ENCODE results near the gene ZNF701.
A peak's percentile ranks its signal among the peaks of the same experiment; 100 is the strongest.
"Not testable (repeated sequence)": the region's sequence is repeated elsewhere in the genome, so short reads cannot be mapped to it uniquely, and the experiment has no call there.

The ZNF701 gene

DNA sequence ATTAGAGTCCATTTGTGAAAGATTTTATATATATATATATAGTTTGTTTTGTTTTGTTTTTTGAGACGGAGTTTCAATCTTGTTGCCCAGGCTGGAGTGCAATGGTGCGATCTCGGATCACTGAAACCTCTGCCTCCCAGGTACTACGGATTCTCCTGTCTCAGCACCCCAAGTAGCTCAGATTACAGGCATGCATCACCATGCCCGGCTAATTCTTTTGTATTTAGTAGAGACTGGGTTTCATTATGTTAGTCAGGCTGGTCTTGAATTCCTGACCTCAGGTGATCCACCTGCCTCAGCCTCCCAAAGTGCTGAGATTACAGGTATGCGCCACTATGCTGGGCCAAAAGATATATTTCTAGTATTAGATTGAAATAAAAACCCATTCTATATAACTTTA, 4.0 kb upstream of the ZNF701 start:
- DNase-seq (ENCODE audit: low read depth in 4 of 4, low spot score in 1 of 4): no peak

DNA sequence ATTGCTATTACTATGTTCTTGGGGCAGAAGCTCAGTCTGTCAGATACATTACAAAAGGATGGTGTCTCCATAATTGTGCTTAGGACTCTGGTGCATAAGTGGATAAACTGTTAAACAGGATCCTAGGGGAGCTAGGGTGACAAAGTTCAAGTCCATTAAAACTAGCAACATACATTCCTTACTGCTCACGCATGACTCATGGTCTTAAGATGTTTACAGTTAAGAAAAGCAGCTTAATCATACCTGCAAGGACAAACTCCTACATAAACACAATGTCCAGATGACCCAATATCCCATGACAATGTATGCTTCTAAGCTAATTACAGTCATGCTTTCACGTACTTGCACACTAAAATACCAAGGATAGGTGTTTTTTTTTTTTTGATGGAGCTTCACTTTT, 3.5 kb upstream of the ZNF701 start:
- DNase-seq (ENCODE audit: low read depth in 4 of 4, low spot score in 1 of 4): no peak

DNA sequence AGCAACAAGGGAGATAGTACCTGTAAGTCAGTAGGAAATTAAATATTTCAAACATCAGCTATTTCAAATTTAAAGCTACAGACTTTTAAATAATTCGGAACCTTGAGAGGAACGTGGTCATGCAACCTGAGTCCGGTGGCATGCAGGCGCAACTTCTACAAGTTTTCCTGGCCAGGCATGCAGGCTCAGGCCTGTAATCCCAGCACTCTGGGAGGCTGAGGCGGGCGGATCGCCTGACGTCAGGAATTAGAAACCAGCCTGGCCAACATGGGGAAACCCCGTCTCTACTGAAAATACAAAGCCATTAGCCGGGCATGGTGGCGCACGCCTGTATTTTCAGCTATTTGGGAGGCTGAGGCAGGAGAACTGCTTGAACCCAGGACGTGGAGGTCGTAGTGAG, 2.2 kb upstream of the ZNF701 start:
- DNase-seq (ENCODE audit: low read depth in 4 of 4, low spot score in 1 of 4): no peak

DNA sequence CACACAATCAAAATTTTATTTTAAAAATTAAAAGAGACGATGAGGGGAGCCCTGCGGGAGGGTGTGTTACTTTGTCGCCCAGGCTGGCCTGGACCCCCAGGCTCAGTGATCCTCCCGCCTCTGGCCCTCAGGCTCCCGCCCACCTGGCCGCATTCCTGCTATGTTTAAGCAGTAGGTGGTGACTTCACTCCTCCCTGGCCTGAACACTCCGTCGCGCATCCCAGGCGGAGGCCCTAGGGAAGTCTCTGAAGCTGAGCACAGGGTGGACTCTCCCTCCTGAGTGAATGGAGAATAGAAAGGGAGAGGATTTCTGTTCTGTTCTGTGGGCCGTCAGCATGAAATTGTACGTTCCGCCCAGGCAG, 468 bp upstream of the ZNF701 start:
- DNase-seq (ENCODE audit: low read depth in 4 of 4, low spot score in 1 of 4): not testable (repeated sequence)

DNA sequence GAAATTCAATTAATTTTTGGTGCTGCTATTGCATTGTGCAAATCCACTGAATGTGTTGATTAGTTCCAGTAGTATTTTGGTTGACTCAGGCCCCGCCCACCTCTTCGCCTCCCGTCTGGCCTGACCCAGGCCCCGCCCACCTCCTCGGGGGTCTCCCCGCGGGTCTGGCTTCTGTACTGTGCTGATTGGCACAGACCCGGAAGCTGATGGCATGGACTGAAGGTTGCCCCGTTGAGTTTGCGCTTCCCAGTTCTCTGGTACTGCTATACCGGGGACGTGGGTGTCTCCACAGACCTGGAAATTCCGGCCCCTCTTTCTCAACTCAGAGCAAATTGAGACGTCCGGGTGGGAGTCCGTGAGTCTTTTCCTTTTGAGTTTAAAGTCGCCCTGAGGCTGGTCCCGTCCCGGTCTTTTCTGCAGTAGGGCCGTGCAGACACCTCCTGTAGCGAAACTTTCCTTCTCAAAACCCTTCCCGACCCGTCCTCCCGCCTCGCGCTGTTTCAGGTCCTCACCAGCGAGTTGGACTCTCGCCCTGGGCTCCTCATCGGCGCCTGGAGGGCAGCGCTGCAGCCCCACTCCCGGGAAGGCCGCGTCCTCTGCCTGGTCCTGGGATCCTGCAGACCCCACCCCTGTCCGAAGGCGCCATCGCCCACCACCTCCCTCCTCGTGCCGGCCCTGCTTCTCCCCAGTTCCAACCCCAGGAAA, 14.8 kb downstream of the ZNF701 start:
- no peak for DNase-seq (ENCODE audit: low read depth in 4 of 4, low spot score in 1 of 4)

DNA sequence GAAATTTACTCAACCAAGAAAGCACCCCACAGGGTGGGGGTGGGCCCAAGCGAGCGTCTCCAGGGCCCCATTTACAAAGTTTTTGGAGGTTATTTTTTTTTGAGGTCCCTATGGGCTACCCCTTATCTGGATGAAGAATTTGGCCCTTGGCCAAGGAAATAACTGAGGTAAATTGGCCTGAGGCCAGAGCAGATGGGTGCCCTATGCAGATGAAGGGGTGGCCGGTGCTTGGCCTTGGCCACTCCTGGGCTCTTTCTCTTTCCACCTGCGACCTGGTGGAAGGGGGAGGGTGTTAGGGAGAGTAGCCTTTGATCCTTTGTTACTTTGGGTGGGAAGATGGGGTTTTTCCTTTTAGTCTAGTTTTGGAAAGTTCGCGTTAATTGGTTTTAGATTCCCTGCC, 15.5 kb downstream of the ZNF701 start:
- DNase-seq (ENCODE audit: low read depth in 4 of 4, low spot score in 1 of 4): no peak

DNA sequence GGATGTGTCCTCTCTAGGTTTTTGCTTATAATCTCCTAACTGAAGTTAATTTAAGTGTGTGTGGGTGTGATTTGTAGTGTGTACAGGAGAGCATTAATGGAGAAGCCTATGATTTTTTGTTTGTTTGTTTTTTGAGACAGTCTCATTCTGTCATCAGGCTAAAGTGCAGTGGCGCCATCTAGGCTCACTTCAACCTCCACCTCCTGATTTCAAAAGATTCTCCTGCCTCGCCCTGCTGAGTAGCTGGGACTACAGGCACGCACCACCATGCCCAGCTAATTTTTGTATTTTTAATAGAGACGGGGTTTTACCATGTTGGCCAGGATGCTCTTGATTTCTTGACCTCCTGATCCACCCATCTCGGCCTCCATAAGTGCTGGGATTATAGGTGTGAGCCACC, 20.6 kb downstream of the ZNF701 start:
- no peak for DNase-seq (ENCODE audit: low read depth in 4 of 4, low spot score in 1 of 4)

DNA sequence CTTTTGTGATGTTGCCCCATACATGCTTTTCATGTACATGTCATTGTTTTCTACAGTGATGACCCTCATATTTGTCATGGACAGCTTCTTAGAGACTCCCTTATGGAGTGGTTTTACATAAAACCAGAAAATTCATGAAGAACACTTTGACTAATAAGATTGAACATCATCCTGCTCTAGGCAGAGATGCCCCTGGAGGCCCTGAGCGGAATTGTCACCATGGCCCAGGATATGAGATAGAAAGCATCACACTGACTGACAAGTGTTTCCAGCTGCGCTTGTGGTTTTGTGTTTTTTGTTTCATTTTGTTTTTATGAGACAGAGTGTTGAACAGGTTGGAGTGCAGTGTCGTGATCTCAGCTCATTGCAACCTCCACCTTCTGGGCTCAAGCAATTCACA, 22.2 kb downstream of the ZNF701 start:
- DNase-seq (ENCODE audit: low read depth in 4 of 4, low spot score in 1 of 4): no peak

DNA sequence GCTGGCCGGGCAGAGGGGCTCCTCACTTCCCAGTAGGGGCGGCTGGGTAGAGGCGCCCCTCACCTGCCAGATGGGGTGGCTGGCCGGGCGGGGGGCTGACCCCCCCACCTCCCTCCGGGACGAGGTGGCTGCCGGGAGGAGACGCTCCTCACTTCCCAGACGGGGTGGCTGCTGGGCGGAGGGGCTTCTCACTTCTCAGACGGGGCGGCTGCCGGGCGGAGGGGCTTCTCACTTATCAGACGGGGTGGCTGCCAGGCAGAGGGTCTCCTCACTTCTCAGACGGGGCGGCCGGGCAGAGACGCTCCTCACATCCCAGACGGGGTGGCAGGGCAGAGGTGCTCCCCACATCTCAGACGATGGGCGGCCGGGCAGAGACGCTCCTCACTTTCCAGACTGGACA, 23.4 kb downstream of the ZNF701 start:
- DNase-seq (ENCODE audit: low read depth in 4 of 4, low spot score in 1 of 4): not testable (repeated sequence)

DNA sequence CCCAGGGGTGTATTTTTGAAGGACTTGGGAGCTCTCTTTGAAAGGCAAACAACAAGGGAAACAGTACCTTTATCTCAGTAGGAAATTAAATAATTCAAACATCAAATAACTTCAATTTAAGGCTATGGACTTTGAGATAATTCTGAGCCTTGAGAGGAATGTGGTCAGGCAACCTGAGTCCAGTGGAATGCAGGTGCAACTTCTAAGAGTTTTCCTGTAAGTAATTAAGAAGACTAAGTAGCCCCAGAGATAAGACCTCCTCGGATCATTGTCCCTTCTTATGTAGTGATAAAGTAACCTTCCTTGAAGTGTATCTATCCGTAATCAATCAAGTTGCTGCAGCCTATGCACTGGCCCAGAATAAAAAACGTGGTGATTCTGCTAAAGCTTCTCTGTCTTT, 29.2 kb downstream of the ZNF701 start:
- DNase-seq (ENCODE audit: low read depth in 4 of 4, low spot score in 1 of 4): no peak

DNA sequence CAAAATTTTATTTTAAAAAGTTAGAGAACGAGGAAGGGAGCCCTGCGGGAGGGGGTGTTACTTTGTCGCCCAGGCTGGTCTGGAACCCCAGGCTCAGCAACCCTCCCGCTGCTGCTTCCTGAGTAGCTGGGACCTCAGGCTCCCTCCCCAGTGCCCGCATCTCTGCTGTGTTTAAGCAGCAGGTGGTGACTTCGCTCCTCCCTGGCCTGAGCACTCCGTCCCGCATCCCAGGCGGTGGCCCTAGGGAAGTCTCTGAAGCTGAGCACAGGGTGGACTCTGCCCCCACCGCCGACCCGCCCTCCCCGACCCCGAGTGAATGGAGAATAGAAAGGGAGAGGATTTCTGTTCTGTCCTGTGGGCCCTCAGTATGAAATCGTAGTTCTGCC, 30.5 kb downstream of the ZNF701 start:
- peak in 1 of 4 experiments; percentile 3 for DNase-seq (ENCODE audit: low read depth in 4 of 4, low spot score in 1 of 4)

DNA sequence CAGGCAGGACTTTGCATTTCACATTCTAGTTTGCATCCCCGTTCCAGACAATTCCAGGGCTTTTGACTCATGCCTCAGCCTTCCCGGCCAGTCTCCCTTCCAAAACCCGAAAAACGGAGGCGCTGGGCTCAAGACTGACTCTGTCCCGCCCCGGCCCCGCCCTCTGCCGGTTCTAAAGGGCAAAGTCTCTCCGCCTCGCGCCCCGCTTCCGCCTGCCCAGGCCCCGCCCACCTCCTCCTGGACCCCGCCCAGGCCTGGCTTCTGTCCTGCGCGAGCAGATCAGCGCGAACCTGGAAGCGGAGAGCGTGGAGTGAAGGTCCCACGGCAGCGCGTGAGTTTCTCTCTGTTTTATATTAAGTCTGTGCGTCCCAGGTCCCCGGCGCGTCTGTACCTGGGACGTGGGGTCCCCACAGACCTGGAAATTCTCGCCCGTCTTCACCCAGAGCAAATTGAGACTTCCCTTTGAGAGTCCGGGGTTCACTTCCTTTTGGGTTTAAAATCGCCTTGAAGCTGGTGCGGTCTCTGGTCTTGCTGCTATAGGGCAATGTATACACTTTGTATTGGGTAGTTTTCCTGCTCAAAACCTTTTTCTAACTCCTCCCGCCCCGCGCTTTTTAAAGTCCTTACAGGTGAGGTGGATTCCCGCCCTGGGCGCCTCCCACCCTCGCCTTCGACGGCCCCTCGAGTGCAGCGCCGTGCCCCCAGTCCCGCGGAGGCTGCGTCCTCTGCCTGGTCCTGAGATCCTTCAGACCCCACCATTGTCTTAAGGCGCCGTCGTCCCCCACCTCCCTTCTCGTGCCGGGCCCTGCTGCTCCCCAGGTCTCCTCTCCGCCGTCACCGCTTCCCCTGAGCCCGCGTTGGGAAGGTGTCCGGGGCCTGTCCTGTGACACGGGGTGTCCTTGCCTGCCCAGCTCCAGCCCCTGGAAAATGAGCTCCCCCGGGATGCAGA, 31.2 kb downstream of the ZNF701 start:
- DNase-seq (ENCODE audit: low read depth in 4 of 4, low spot score in 1 of 4): peak; percentile 86 to 91 (median 91)

DNA sequence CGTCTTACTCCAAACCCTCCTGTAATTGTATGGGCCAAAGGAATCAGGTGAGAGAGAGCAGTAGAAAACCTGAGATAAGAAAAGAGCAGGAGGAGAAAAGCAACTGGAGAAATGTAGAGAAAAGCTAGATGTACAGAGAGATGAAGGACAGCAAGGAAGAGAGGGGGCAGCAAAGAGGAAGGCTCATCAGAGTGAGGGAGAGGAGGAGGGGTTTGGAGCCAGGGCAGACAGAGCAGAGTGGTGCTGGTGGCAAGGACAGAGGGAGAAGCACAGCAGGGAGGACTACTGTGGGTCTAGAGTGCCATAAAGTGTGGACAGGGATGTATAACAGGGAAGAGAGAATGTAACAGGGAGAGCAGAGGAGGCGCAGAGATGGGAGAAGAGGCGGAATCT, 31.9 kb downstream of the ZNF701 start:
- DNase-seq (ENCODE audit: low read depth in 4 of 4, low spot score in 1 of 4): not testable (repeated sequence)

DNA sequence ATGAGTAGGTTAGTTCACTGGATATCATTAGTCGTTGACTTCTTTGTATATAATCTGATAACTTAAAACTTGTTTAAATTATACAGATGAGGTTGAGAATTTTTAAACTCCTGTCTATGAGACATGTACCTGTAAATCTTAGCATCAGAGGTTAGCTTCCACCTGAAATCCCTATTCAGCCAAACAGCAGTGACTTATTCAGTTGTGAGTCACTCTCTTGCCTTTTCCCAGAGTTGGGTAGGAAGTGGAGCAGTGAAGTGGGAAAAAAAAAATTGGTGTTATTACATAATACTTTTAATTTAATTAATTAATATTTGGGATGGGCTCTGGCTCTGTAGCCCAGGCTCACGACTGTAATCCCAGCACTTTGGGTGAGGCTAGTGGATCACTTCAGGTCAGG, 32.9 kb downstream of the ZNF701 start:
- DNase-seq (ENCODE audit: low read depth in 4 of 4, low spot score in 1 of 4): no peak

DNA sequence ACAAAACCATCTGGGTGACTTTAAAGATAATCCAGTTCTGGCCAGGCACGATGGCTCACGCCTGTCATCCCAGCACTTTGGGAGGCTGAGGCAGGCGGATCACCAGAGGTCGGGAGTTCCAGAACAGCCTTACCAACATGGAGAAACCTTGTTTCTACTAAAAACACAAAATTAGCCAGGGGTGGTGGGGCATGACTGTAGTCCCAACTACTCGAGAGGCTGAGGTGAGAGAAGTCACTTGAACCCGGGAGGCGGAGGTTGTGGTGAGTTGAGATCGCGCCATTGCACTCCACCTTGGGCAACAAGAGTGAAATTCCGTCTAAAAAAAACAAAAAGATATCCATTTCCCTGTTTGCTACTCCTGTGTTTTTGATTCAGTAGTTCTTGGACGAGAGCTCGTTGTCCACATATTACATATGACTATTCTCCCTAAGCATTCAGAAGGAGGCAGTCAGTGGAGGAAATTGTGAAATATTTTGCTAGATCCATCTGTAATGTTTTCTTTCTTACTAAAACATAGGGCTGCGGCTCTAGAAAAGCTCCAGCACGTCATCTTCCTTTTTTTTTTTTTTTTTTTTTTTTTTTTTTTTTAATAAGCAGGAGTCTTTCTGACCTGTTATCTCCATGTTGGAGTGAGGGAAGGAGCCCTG, 33.6 kb downstream of the ZNF701 start:
- DNase-seq (ENCODE audit: low read depth in 4 of 4, low spot score in 1 of 4): no peak

DNA sequence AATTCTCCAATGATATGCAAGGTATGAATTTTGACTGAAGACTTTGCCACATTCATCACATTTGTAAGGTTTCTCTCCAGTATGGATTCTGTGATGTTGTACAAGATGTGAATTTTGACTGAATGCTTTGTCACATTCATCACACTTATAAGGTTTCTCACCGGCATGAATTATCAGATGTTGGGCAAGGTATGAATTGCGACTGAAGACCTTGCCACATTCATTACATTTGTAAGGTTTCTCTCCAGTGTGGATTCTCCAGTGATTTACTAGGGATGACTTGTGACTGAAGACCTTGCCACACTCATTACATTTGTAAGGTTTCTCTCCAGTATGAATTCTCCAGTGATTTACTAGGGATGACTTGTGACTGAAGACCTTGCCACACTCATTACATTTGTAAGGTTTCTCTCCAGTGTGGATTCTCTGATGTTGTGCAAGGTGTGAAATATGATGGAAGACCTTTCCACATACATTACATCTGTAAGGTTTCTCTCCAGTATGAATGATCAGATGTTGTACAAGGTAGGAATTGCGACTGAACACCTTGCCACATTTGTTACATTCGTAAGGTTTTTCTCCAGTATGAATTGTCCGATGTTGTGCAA, 43.3 kb downstream of the ZNF701 start:
- no peak for DNase-seq (ENCODE audit: low read depth in 4 of 4, low spot score in 1 of 4)

DNA sequence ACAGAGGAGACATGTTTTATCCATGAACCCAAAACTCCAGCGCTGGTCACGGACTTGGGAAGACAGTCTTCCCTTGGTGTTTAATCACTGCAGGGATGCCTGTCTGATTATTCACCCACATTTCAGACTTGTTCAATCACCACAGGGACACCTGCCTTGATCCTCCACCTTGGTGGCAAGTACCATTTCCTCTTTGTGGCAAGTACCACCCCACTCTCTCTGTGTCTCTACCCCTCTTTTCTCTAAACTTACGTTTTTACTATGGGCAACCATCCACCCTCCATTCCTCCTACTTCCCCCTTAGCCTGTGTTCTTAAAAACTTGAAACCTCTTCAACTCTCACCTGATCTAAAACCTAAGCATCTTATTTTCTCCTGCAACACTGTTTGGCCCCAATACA, 51.3 kb downstream of the ZNF701 start:
- DNase-seq (ENCODE audit: low read depth in 4 of 4, low spot score in 1 of 4): no peak

DNA sequence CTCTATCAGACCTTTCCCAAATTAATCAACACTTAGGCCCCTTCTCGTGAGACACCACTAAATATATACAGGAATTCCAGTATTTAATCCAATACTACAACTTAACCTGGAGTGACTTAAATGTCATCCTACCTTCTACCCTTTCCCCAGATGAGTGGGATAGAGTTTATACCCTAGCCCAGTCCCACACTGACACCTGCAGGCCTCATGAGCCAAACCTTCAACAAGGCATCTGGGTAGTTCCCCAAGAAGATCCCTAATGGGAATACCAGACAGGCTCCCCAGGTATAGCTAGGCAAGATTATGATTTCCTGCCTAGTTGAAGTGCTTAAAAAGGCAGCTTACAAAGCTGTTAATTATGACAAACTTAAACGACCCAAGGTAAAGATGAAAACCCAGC, 52.2 kb downstream of the ZNF701 start:
- DNase-seq (ENCODE audit: low read depth in 4 of 4, low spot score in 1 of 4): no peak

DNA sequence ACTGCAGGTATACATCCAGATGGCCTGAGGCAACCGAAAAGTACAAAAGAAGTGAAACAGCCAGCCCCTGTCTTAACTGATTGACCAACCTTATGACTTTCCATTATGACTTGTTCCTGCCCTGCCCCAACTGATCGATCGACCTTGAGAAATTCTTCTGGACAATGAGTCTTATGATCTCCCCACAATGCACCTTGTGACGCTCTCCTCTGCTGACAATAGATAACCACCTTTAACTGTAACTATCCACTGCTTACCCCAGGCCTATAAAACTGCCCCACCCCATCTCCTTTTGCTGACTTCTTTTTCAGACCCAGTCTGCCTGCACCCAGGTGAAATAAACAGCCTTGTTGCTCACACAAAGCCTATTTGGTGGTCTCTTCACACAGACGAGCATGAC, 56.8 kb downstream of the ZNF701 start:
- no peak for DNase-seq (ENCODE audit: low read depth in 4 of 4, low spot score in 1 of 4)

DNA sequence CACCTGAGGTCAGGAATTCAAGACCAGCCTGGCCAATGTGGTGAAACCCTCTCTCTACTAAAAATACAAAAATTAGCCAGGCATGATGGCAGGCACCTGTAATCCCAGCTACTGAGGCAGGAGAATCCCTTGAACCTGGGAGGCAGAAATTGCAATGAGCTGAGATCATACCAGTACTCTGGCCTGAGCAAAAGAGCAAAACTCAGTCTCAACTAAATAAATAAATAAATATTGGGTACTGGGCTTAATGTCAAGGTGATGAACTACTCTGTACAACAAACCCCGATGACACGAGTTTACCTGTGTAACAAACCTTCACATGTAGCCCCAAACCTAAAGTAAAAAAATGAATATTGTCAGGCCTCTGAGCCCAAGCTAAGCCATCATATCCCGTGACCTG, 57.4 kb downstream of the ZNF701 start:
- not testable (repeated sequence) for DNase-seq (ENCODE audit: low read depth in 4 of 4, low spot score in 1 of 4)

DNA sequence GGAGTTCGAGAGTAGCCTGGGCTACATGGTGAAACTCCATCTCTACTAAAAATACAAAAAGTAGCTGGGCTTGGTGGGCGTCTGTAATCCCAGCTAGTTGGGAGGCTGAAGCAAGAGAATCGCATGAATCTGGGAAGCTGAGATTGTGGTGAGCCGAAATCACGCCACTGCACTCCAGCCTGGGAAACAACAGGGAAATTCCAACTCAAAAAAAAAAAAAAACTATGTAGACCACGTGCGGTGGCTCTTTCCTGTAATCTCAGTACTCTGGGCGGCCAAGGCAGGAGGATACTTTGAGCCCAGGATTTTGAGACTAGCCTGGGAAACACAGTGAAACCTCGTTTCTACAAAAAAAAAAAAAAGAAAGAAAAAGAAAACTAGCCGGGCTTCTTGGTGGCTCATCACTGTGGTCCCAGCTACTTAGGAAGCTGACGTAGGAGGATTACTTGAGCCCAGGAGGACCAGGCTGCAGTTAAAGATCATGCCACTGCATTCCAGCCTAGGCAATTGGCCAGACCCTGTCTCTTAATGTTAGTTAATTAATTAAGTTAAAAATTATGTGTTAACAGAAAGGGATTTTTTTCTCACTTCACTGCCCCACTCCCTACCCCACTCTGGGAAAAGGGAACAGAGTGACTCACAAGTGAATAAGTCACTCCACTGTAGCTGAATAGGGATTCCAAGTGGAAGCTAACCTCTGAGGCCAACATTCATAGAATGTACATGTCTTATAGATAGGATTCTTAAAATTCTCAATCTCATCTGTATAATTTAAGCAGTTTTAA, 65.9 kb downstream of the ZNF701 start:
- DNase-seq (ENCODE audit: low read depth in 4 of 4, low spot score in 1 of 4): no peak

Measured in stimulated activated CD4-positive, alpha-beta T cell treated with anti-CD3 and anti-CD28 coated beads, Interleukin-1b, Interleukin-23, amount 100 ng/mL, for 24 hours (primary cell).